GM18508 (cell line): ENCODE measurements around the gene IZUMO4.

Experiments
- ATAC-seq: cut with Tn5 transposase; IDR thresholded peaks from one replicate; pipeline ENCODE4 v1.9.1; 2021; ENCODE audit warnings: moderate number of reproducible peaks; ENCODE audit not compliant: insufficient read depth, unreplicated experiment

Gene IZUMO4

DNA sequence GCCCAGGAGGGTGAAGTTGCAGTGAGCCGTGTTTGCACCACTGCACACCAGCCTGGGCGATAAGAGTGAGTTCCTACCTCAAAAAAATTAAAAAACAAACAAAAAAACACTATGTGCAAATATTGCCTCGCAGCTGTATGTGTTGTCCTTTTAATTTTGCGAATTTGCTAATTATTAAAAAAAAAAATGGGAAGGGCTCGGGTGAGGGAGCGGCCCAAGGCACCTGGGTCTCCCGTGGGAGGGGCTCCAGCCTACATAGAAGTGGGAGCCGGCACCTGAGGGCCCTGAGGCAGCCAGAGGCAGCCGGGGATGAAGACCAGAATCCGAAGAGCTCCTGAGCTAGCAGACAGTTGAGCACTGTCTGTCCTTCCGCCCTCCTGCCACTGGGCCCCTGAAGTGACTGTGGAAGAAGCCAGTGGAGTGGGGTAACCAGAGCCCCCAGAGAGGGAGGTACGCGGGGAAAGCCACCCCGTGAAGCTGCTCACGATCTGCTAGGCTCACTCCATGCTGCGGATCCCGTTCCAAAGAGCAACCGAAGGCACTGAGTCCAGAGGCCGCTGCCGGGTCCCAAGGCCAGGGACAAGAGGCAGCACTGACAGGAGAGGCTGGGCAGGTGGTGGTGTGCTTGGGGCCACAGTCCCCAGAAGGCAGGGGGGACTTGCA lies 6.5 kb downstream of the IZUMO4 start:
- ATAC-seq, result no peak

DNA sequence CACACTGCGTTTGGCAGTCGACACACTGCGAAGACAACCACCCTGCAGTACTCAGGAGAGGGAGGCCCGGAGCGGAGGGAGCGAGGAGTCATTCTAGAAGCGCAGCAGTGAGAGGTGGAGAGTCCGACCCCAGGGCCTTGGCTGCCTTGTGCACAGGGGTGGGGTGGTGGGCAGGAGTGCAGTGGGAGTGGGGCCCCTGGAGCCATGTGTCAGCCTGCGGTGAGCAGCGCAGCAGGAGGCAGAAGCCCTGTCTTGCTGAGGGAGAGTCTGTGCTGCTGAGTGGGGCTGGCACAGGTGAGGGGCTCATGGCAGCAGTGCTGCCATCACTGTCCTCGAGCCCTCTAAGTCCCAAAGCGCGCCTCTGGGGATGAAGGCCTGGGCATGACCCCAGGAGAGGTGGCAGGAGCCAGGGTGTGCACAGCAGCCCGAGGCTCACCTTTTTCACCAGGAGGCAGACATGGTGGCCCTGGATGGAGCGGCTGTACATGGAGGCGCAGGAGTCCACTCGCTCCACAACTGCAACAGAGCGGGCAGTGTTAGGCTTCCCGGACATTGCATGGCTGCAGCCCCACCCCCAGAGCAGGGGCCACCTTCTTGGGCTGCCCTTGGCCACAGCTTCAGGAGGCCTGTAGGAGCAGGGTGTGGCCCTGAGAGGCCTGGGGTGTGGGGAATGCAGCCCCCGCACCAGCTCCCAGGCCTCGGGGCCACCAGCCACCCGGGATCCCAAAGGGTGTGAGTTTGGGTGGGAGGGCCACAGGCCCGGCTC lies 11.7 kb downstream of the IZUMO4 start:
- ATAC-seq, result no peak

DNA sequence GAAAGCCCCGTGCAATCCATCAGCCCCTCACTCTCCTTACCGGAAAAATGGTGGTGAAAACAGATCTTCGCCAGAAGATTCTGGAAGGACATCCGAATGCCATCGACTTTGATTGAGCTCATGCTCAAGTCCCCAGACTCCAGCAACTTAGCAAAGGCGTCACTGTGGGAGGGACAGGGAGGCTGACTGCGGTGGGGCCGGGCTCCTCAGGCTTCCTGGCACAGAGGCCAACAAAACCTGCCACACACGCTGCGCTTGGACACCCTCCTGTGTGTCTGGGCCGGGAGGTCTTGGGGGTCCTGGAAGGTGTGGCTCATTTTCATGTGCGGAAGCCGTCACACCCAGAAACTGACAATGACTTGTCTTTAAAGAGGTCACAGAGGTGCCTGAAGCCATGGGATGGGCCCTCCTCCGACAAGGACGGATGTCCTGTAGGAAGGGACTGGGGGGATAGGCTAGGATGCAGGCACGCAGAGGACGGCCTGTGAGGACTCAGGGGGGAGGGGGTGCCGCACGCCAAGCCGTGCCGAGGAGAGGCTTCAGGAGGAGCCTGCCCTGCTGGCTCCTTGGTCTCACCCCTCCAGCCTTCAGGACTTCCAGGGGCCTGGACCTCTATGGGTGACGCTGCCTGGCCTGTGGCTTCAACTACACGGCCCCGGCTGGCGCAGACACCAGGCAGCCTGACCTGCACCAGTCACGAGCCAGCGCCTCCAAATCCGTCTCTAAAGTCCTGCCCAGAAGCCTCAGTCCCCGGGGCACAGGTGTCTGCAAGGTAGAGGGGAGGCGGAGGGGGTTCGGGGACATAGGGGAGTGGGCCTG lies 12.5 kb downstream of the IZUMO4 start:
- no peak for ATAC-seq

DNA sequence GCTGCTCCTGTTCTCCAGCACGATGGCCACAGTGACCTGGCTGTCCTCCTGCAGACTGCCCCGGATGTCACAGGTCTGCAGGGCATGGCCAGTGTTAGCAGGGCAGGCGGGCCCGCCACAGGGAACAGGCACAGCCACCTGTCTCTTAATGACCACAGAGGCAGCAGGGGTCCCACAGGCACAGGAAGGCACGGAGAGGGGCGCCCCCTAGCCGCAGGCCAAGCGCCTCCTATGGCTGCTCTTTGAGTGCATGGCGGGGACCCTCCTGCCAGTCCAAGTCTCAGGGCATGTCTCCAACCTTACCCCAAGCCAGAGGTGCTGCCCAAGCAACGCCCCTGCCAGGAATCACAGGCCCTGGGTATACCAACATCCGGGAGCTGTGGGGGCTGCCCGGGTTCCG lies 14.1 kb downstream of the IZUMO4 start:
- ATAC-seq, result no peak

DNA sequence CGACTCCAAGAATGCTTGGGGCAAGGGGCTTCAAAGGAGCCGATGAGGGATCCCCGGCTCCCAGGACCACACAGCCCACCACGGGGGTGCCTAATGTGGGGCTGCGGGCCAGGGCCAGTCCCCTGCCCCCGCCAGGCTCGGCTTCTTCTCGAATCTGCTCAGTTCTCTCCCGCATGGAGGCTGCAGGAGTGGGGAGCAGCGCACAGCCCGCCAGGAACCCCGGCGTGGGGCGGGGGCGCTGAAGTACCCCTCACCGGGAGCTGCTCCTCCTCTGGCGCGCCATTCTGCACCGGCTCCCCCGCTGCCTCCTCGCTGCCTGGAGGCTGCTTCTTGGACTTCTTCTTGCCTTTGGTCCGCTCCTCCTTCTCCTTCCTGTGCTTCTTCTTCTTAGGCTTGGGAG lies 14.7 kb downstream of the IZUMO4 start:
- no peak for ATAC-seq

DNA sequence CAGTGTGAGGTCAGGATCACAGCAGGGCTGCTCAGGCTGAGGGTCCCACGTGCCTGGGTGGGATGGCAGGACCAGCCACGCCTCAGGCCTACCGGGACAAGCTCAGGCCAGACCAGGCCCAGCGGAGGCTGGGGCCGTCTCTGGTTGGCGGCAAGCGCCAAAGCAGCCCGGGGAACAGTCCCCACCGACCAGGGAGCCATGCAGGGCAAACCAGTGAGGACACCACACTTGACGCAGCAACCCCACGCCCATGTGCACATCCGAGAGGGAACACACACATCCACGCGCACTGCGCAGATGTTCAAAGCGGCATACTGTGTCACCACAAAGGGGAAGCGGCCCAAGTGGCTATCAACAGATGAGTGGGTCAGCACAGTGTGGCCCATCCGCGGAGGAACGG lies 15.2 kb downstream of the IZUMO4 start:
- ATAC-seq, result no peak

DNA sequence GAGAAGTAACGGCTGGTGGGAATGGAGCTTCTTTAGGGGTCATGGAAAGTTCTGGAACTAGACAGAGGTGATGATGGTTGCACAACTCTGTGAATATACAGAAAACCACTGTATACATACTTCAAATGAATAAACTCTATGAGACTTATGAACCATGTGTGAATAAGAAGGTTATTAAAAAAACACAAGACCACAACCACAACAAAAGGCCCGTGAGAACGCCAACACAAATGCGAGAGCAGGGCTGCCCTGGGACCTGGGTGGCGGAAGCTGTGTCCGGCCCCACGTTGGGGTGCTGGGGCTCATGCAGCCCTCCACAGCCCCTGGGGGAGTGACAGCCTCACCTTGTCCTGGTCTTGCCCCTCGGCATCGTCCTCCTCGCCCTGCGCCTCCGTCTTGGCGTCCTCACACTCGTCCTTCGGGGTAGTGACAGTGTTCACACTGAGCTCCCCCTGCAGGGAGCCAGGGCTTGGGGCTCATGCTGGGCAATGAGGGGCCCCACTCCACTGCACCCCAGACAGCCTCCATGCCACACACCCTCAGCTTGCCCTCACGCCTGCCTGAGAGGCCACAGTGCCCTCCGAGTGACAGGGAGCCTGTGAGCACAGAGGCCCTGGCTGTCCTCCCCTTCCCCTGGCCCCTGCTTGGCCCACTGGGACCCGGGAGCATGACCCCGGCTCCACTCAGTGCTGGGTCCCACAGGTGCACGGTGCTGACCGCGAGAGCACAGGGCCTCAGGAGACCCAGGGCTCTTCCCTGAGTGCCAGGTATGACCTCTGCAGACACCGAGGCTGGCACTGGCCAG lies 16.0 kb downstream of the IZUMO4 start:
- ATAC-seq, result no peak

DNA sequence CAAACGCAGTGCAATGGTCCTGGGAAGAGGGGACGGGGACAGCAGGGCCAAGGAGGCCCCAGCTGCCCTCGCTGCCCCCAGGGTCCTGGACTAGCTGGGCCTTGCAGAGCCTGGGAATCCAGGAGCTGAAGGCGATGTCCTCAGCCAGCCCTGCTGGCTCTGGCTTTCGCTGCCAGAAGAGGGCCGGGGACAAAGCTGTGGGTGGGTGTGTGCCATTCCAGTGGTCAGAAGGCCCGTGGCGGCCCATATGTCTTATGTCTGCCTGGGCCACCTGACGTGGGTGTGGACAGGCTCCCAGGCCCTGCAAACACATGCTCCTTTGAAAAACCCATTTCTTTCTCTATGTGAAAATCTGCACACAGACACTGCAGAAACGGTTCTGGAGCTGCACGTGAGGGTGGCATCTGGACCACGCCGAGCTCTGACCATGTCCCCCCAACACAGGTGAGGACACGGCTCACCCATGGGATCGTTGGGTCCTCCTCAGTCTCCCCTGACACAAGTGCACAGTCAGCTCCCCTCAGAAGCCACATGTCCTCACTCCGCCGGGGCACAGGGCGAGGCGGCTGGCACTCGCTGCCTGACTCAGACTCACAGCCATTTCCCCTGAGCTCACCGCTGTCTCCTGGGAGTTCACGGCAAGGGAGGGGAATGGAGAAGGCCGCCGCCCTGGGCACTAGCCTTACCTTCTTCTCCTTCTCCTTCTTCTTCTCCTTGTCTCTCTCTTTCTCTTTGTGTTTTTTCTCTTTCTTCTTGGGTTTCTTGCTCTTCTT lies 16.9 kb downstream of the IZUMO4 start:
- no peak for ATAC-seq

DNA sequence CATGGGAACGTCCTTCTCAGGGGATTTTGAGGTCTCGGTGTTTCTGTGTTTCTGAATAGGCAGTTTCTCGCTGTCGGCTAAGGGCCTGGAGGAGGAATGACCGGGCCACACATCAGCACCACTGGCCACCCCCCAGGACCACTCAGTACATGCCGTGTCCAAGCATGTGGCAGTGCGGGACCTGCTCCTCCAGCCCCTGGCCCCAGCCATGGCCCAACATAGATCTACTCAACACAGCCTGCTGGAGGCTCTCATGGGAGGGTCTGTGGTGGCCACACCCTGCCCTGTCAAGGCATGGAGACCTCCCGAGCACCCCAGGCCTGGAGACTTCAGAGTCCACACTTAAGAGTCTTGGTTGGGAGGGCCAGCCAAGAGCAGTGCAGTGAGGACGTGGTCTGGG lies 17.5 kb downstream of the IZUMO4 start:
- ATAC-seq, result no peak

DNA sequence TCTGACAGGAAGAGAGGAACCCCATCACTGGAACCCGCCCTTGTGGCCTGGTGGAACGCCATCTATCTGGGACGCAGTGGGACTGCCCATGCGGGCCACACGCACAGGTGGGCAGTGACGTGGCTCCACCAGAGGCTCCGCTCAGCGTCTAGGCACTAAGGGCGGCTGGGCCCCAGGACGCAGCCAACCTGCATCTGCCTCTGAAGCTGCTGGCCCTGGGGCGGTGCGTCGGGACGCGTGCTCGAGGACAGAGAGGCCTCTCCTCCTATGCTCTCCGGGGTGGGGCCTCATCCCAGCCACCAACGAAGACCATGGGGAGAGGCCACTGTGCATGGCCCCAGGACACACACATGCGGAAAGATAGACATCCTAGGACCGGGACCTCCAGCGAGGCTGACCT lies 18.1 kb downstream of the IZUMO4 start:
- ATAC-seq, result no peak

DNA sequence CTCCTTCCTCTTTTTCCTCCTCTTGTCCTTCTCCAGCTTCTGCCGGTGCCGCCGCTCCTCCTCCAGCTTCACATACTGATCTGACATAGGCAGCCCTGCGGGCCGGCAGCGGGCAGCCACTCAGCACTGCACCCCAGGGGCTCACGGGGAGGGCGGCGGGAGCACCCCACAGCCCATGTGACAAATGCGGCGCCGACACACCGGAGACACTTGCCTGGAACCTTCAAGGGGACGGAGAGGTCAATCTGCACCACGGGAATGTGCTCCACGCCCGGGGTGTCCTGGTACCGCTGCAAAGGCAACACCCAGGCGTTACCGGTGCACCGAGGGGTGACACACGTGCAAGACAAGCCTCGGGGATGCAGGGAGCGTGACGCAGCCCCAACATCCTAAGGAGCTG lies 18.6 kb downstream of the IZUMO4 start:
- no peak for ATAC-seq

DNA sequence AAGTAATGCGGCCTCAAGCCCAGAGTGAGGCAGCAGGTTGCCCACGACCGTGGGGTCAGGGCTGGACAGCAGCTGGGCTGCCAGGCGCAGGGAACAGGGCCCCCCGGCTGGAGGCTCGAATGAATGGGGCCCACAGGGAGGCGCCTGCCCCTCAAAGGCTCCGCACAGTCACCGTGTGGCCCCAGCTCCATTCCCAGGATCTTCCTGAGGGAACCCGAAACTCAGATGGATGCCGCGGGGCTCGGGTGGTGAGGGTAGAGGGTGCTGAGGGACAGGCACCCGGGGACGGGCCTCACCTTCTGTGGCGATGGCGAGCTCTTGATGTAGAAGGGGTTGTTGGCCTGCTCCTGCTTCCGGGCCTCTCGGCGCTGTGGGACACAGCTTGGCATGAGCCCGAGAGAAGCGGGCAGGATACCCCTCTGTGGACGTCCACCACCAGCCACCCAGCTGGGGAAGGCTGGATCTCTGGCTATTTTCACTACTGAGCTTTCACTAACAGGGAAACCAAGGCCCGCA lies 19.3 kb downstream of the IZUMO4 start:
- no peak for ATAC-seq

DNA sequence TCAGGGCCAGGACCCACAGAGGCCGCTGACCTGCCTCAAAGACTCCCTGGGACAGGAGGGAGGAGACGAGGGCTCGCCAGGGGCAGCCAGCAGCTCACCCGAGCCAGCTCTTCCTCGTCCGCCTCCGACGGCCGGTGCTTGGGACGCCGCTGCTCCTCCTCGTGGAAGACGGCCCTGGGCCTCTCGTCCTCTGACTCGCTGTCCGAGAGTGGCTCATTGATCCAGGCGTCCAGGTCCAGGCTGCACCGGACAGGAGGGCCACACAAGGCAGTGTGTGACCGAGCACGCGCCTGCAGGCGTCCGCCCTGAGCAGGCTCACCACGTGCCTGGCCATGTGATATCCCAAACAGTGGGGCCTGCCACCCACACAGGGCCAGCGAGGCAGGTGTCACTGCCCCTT lies 19.8 kb downstream of the IZUMO4 start:
- no peak for ATAC-seq

DNA sequence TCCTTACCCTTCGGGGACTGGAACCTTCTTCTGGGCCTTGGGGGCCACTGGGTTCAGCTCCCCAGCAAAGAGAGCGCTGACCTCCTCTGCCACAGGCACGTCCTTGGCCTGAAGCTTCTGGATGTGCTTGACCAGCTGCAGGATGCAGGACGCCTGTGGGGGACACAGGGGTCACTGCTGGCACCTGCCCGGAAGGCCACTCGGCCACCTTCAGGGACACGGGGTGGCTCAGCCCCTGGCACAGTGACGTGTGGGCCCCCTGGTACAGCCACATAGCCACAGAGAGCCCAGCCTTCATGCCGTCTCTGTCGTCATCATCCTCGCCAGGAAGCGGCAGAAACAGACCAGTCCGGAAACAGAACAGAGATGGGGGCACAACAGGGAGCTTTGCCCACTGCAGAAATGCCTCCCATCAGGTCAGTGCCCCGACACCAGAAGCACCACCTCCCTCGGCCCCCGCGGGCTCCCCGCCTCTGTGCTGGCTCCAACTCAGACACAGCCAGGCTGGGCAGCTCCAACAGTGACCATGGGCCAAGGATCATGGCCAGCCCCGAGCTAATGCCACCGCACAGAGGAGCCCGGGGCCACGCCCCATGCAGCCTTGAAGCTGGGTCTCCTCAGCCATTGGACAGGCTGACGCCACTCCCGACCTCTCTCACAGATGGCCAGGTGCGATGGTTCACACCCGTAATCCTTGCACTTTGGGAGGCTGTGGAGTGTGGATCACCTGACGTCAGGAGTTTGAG lies 20.7 kb downstream of the IZUMO4 start:
- no peak for ATAC-seq

DNA sequence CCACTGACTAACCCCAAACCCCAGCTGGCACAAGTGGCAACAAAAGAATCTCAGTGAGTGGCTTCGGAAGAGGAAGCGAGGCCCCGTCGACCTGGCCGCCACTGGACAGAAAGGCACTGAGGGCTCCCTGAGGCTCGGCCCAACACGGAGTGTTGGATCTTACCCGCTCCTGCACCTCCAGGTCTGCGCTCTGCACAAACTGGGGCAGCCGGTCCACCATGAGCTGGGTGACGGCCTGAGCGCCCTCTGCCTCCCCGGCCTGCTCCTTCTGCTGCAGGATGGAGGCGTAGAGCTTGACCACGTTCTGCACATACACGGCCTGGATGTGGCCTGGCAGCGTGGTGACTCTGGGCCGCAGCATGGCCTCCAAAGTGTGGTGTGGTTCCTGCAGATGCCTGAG lies 21.7 kb downstream of the IZUMO4 start:
- no peak for ATAC-seq

DNA sequence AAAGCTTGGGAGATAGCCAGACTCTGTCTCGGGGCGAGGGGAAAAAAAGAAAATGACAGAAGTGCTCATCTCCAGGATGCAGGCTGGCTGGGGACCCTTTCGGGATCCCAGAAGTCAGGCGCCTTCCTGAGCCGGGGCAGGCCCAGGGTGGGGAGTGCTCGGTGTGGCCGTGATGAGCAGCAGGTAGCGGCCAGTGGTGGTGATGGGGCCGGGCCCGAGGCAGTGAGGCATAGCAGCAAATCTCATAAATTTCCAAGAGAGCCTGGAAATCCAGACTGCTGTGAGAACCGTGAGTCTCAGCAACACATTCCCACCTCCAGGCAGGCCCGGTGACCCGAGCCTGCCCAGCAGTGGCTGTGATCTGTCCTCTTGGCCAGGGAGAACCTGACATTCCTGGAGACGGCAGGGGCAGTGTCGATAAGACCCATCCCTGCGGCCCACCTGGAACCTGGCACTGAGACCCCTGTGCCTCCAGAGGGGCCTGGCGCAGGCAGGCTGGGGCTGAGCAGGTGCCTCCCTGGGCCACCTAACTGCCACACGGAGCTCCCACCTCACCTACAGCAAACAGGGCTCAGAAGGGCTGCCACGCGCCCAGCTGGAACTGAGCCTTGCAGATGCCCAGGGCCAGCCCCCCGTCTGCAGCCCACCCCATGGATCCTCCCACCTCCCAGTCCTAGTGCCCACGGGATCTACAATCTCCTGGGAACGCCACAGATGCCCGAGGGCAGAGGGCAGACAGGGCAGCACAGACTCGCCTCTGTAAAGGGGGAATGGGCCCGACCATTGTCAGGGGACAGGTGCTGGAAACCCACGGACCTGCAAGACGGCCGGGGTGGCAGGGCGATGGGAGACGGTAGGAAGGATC lies 23.4 kb downstream of the IZUMO4 start:
- ATAC-seq, result no peak

DNA sequence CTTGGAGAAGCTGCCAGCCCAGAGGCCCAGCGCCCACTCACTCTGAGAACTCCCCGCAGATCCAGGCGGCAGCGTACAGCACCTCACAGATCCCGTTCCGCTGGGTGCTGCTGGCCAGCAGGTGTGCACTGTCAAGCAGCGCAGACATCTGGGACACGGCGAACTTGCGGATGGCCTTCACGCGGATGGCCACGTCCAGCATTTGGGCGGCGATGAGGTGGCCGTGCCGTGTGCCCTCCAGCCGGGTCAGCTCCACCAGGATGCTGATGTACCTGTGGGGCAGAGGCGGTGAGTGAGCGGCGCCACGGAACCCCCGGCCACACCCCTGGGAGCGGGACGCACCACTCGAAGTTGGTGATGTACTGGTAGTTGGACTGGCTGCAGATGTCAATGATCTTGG lies 24.1 kb downstream of the IZUMO4 start:
- no peak for ATAC-seq
